VCaP (cell line): ENCODE data around the gene THADA.
A peak's percentile ranks its signal among the peaks of the same experiment; 100 is the strongest.

Source experiments
- H3K27ac ChIP-seq: fragments of 450-650 bp; 2 replicates; pipeline ENCODE4 v1.5.1; 2017
- CTCF ChIP-seq: fragments of 450-650 bp; conservative IDR thresholded peaks from 2 replicates; pipeline ENCODE4 v1.5.1; 2017; ENCODE audit warnings: mild to moderate bottlenecking, moderate library complexity

Gene THADA

GRCh38 chr2:43238813-43239212 lies 357.0 kb downstream of the THADA start:
- no peak for TF ChIP-seq CTCF

GRCh38 chr2:43238176-43238575 lies 357.7 kb downstream of the THADA start:
- H3K27ac ChIP-seq: no peak overlapping the region
- TF ChIP-seq CTCF: no peak

More at GRCh38 chr2:43238813-43239212, 357.0 kb downstream of the THADA start:
- H3K27ac ChIP-seq: no peak overlapping the region

GRCh38 chr2:43233218-43234212 lies 362.3 kb downstream of the THADA start:
- TF ChIP-seq CTCF: no peak
- no peak overlapping the region for H3K27ac ChIP-seq

- no peak for TF ChIP-seq CTCF
- no peak overlapping the region for H3K27ac ChIP-seq
These were observed 364.6 kb downstream of the THADA start for GRCh38 chr2:43230951-43231827.

- no peak overlapping the region for H3K27ac ChIP-seq
- no peak for TF ChIP-seq CTCF
These were observed 365.4 kb downstream of the THADA start for GRCh38 chr2:43230351-43230885.

GRCh38 chr2:43228756-43229659 lies 366.8 kb downstream of the THADA start:
- TF ChIP-seq CTCF: no peak
- peak overlapping the region; percentile 99 for H3K27ac ChIP-seq
